Measurements from ENCODE around the gene ZBTB42. TPM values are rescaled to one million over a fixed set of nuclear protein-coding genes. Genes with fewer than 3 reads are reported as not detected.

ZBTB42 gene
- total RNA-seq, 1 donor from 2014 or later: 2.6 TPM

DNA sequence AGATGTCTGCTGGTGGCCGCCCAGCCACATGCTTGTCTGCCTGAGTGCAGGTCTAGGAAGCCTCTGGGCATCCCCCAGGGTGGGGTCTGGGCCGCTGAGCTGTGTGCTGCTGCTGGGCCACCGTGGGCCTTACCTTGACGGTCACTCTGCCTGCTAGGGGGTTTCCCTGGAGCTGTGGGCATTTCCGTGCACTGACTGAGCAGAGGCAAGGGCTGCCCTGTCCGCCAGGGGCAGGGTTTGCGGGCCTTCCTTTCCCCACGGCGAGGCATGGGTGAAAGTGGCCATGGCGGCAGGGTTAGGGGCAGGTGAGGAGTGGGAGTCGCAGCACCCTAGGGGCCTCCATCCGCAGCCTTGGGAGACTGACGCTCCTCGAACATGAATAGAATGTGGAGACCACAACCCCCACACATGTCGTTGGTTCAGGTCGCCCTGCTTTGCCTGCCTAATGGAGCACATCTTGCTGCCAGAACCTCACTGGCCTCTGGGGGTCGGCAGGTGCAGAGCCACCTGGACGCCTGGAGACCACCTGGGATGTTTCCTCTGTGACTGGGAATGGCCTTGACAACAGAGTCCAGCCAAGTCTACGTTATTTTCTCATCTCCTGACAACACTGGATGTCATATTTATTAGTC lies 2.5 kb downstream of the ZBTB42 start:
- Mint-ChIP-seq H3K4me3 (ENCODE audit: unreplicated experiment) (no peak overlapping the region), H3K27ac (ENCODE audit: unreplicated experiment) (no peak overlapping the region), H3K4me1 (ENCODE audit: low read depth) (peaks cover 33% of the 10 kb centered on the region), H3K36me3 (ENCODE audit: low read depth) (no peaks in the 10 kb centered on the region), H3K27me3 (ENCODE audit: low read depth) (no peaks in the 10 kb centered on the region), H3K9me3 (ENCODE audit: low read depth) (no peaks in the 10 kb centered on the region)
- TF ChIP-seq, protein P1, sequence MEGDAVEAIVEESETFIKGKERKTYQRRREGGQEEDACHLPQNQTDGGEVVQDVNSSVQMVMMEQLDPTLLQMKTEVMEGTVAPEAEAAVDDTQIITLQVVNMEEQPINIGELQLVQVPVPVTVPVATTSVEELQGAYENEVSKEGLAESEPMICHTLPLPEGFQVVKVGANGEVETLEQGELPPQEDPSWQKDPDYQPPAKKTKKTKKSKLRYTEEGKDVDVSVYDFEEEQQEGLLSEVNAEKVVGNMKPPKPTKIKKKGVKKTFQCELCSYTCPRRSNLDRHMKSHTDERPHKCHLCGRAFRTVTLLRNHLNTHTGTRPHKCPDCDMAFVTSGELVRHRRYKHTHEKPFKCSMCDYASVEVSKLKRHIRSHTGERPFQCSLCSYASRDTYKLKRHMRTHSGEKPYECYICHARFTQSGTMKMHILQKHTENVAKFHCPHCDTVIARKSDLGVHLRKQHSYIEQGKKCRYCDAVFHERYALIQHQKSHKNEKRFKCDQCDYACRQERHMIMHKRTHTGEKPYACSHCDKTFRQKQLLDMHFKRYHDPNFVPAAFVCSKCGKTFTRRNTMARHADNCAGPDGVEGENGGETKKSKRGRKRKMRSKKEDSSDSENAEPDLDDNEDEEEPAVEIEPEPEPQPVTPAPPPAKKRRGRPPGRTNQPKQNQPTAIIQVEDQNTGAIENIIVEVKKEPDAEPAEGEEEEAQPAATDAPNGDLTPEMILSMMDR (IDR thresholded peaks at IDR 0.05): no peak
- DNase-seq (ENCODE audit: low spot score): no peak

DNA sequence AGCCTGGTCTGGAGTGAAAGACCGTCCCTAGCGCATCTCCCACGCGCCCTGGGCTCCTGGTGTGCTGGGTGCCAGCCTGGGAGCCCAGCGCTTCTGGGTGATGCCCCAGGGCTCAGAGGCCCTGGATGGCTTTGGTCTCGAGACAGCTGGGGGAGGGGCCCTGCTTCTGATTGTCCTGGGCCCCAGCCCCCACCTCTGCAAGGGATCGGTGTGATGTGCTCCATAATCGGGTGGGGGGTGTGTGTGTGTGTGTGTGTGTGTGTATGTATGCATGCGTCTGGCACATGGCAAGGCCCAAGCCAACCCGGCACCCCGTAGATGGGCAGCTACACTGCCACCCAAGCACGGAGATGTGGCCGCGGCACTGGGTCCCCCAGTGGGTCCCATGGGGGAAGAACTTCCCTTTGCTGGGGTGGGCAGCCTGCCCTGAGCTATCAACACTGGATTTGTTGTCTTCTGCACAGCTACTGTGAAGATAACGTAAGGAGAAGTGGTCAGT lies 3.1 kb downstream of the ZBTB42 start:
- no peak for DNase-seq (ENCODE audit: low spot score)
- no peaks in the 10 kb centered on the region for H3K27me3 Mint-ChIP-seq (ENCODE audit: low read depth)

DNA sequence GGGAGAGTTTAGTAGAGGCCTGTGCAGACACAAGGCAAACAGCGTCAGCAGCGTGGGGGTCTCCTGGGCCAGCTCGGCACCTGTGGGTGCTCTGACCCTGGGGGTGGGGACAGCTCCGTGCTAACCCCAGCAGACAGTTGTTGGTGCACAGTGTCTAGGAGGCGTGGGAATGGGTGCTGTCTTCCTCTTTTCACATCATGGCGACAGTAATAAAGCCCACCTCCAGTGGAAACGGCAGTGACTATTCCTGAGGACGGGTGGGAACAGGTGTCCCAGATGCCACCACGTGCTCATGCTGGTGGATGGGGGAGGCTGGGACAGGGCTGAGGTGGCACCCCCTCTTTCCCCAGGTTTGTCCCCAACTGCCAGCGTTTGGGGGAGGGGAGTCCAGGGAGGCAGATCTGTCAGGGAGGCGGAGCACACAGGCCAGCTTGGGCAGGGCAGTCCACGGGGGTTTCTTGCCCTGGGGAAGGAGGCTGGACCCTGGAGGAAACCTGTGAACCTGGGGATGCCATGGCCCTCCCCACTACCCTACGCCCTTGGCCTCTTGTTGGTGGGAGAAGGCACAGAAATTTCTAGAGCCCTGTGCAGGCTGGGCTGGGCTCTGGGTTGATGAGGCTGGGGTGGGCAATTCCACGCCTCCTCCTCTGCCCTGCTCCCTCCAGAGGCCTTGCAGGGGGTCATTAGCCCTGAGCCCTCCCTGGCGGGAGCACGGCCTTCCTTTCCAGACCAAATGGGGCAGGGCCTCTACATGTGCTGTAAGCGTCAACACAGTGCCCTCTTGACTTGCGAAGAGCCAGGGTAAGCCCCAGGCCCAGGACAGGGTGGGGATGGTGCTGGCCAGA lies 3.8 kb downstream of the ZBTB42 start:
- peaks cover 32% of the 10 kb centered on the region for H3K4me1 Mint-ChIP-seq (ENCODE audit: low read depth)

More for the DNA sequence above, 3.1 kb downstream of the ZBTB42 start:
- Mint-ChIP-seq H3K36me3 (ENCODE audit: low read depth) (no peaks in the 10 kb centered on the region), H3K4me3 (ENCODE audit: unreplicated experiment) (no peak overlapping the region), H3K27ac (ENCODE audit: unreplicated experiment) (no peak overlapping the region), H3K4me1 (ENCODE audit: low read depth) (peaks cover 33% of the 10 kb centered on the region), H3K9me3 (ENCODE audit: low read depth) (no peaks in the 10 kb centered on the region)
- TF ChIP-seq, protein P1 (IDR thresholded peaks at IDR 0.05): no peak

GRCh38 chr14:104805326-104805678 lies 4.4 kb downstream of the ZBTB42 start:
- no peak overlapping the region for H3K4me3 Mint-ChIP-seq (ENCODE audit: unreplicated experiment)
- no peak overlapping the region for H3K27ac Mint-ChIP-seq (ENCODE audit: unreplicated experiment)
- no peaks in the 10 kb centered on the region for H3K9me3 Mint-ChIP-seq (ENCODE audit: low read depth)
- H3K4me1 Mint-ChIP-seq (ENCODE audit: low read depth): peaks cover 29% of the 10 kb centered on the region
- DNase-seq (ENCODE audit: low spot score): no peak
- TF ChIP-seq, protein P1 (IDR thresholded peaks at IDR 0.05): no peak
- no peaks in the 10 kb centered on the region for H3K36me3 Mint-ChIP-seq (ENCODE audit: low read depth)
- H3K27me3 Mint-ChIP-seq (ENCODE audit: low read depth): no peaks in the 10 kb centered on the region

More for the DNA sequence above, 3.8 kb downstream of the ZBTB42 start:
- no peak overlapping the region for H3K27ac Mint-ChIP-seq (ENCODE audit: unreplicated experiment)
- no peaks in the 10 kb centered on the region for H3K27me3 Mint-ChIP-seq (ENCODE audit: low read depth)
- no peaks in the 10 kb centered on the region for H3K36me3 Mint-ChIP-seq (ENCODE audit: low read depth)
- H3K9me3 Mint-ChIP-seq (ENCODE audit: low read depth): no peaks in the 10 kb centered on the region
- no peak overlapping the region for H3K4me3 Mint-ChIP-seq (ENCODE audit: unreplicated experiment)
- TF ChIP-seq, protein P1 (IDR thresholded peaks at IDR 0.05): no peak
- DNase-seq (ENCODE audit: low spot score): no peak

- DNase-seq (ENCODE audit: low spot score): no peak
- TF ChIP-seq, protein P1 (IDR thresholded peaks at IDR 0.05): no peak
- no peak overlapping the region for H3K4me3 Mint-ChIP-seq (ENCODE audit: unreplicated experiment)
- peaks cover 2% of the 10 kb centered on the region for H3K36me3 Mint-ChIP-seq (ENCODE audit: low read depth)
- peaks cover 29% of the 10 kb centered on the region for H3K4me1 Mint-ChIP-seq (ENCODE audit: low read depth)
- no peak overlapping the region for H3K27ac Mint-ChIP-seq (ENCODE audit: unreplicated experiment)
- H3K27me3 Mint-ChIP-seq (ENCODE audit: low read depth): no peaks in the 10 kb centered on the region
- no peaks in the 10 kb centered on the region for H3K9me3 Mint-ChIP-seq (ENCODE audit: low read depth)
Observed at GRCh38 chr14:104805941-104806624, 5.2 kb downstream of the ZBTB42 start.

Measured in chondrocyte (in vitro differentiated cells).